ENCODE measurements around the gene NANOS2. TPM values are rescaled to one million over a fixed set of nuclear protein-coding genes. Genes with fewer than 3 reads are reported as not detected.
A peak's percentile ranks its signal among the peaks of the same experiment; 100 is the strongest.

The NANOS2 gene
- total and polyA plus RNA-seq, 10 donors: not detected

GRCh38 chr19:45883586-45883880, 31.0 kb downstream of the NANOS2 start:
- peaks cover 0 to 15% (median 0%) of the 10 kb centered on the region in 7 donors for H3K27me3 ChIP-seq (replicated peaks in 1 of 7)
- peak overlapping the region in 4 of 8 donors; percentile 20 to 75 (median 52) for H3K4me3 ChIP-seq
- intact Hi-C loops (cut with DNase I; ENCODE audit: low total_unique reads): no loop called here
- peaks cover 0 to 18% (median 9%) of the 10 kb centered on the region in 6 donors for H3K36me3 ChIP-seq
- WGBS, 5 donors: 15 to 36% (median 23%) methylated on average over 5 of the region's 5 CpGs
- H3K27ac ChIP-seq: no peak overlapping the region
- no peaks in the 10 kb centered on the region for H3K9me3 ChIP-seq
- TF ChIP-seq POLR2AphosphoS5 (IDR thresholded peaks at IDR 0.05) (no peak), CTCF (IDR thresholded peaks at IDR 0.05 in 8 of 11, conservative IDR thresholded peaks at IDR 0.05 in 3 of 11) (peak in 6 of 11 experiments; percentile 13 to 70 (median 53))
- peaks cover 25 to 52% (median 43%) of the 10 kb centered on the region in 6 donors for H3K4me1 ChIP-seq
- DNase-seq: no peak

- H3K27me3 ChIP-seq (replicated peaks in 1 of 7): peaks cover 0 to 20% (median 0%) of the 10 kb centered on the region in 7 donors
- peak; percentile 94 for DNase-seq
- peak overlapping the region in 2 of 8 donors; percentile 13 to 17 for H3K27ac ChIP-seq
- no peaks in the 10 kb centered on the region for H3K9me3 ChIP-seq
- H3K4me1 ChIP-seq: peaks cover 25 to 52% (median 43%) of the 10 kb centered on the region in 6 donors
- intact Hi-C loops (cut with DNase I; ENCODE audit: low total_unique reads): no loop called here
- no peak for TF ChIP-seq POLR2A (IDR thresholded peaks at IDR 0.05)
- peak; percentile 59 to 82 (median 65) for TF ChIP-seq POLR2AphosphoS5 (IDR thresholded peaks at IDR 0.05)
- TF ChIP-seq CTCF (IDR thresholded peaks at IDR 0.05 in 8 of 11, conservative IDR thresholded peaks at IDR 0.05 in 3 of 11): peak; percentile 79 to 97 (median 95)
- H3K4me3 ChIP-seq: peak overlapping the region in 5 of 8 donors; percentile 20 to 75 (median 29)
- H3K36me3 ChIP-seq: peaks cover 0 to 18% (median 9%) of the 10 kb centered on the region in 6 donors
- WGBS, 5 donors: 21 to 33% (median 26%) methylated on average over 32 to 47 of the region's 47 CpGs
Measured at GRCh38 chr19:45882652-45883585, 31.7 kb downstream of the NANOS2 start.

GRCh38 chr19:45881909-45882528, 32.6 kb downstream of the NANOS2 start:
- H3K4me3 ChIP-seq: no peak overlapping the region
- WGBS, 5 donors: 66 to 82% (median 76%) methylated on average over 3 to 4 of the region's 4 CpGs

More at GRCh38 chr19:45881909-45882528, 32.6 kb downstream of the NANOS2 start:
- intact Hi-C loops (cut with DNase I; ENCODE audit: low total_unique reads): no loop called here
- no peak overlapping the region for H3K27ac ChIP-seq
- H3K36me3 ChIP-seq: peaks cover 0 to 18% (median 9%) of the 10 kb centered on the region in 6 donors
- peaks cover 0 to 29% (median 1%) of the 10 kb centered on the region in 7 donors for H3K27me3 ChIP-seq (replicated peaks in 1 of 7)
- no peak for TF ChIP-seq CTCF (IDR thresholded peaks at IDR 0.05 in 8 of 11, conservative IDR thresholded peaks at IDR 0.05 in 3 of 11)
- no peak for TF ChIP-seq POLR2AphosphoS5 (IDR thresholded peaks at IDR 0.05)
- no peak for TF ChIP-seq POLR2A (IDR thresholded peaks at IDR 0.05)
- DNase-seq: no peak
- H3K4me1 ChIP-seq: peaks cover 25 to 54% (median 43%) of the 10 kb centered on the region in 6 donors
- no peaks in the 10 kb centered on the region for H3K9me3 ChIP-seq

Measured in spleen (tissue), 11 donors.